D721Med (cell line): ENCODE results near the gene LAMC1.
"Not testable (repeated sequence)": the region's sequence is repeated elsewhere in the genome, so short reads cannot be mapped to it uniquely, and the experiment has no call there.

Source experiments
- DNase-seq: peaks from one replicate; pipeline ENCODE4 v3.0.0; 2011; ENCODE audit warnings: low spot score; ENCODE audit not compliant: insufficient read length
- FAIRE-seq: peaks from 2 replicates; lab custom pipeline; 2011; peaks lifted over from hg19 to GRCh38; lab: Jason Lieb, UNC
- CTCF ChIP-seq: IDR thresholded peaks from 2 replicates; pipeline ENCODE4 v1.5.1; 2012; ENCODE audit warnings: mild to moderate bottlenecking, control low read depth; ENCODE audit not compliant: insufficient read depth; ENCODE audit errors: missing control alignments

LAMC1 gene

GRCh38 chr1:183147735-183148134 is 124.5 kb downstream of the LAMC1 start:
- TF ChIP-seq CTCF, result no peak
- no peak for FAIRE-seq
- DNase-seq, result no peak

GRCh38 chr1:183148599-183148998 is 125.4 kb downstream of the LAMC1 start:
- TF ChIP-seq CTCF, result no peak
- FAIRE-seq (no peak), DNase-seq (no peak)

GRCh38 chr1:183149273-183149672 is 126.1 kb downstream of the LAMC1 start:
- DNase-seq (no peak), FAIRE-seq (no peak)
- TF ChIP-seq CTCF, result no peak

- DNase-seq, FAIRE-seq: not testable (repeated sequence)
Observed at GRCh38 chr1:183150032-183150431, 126.8 kb downstream of the LAMC1 start.

GRCh38 chr1:183150445-183150844 is 127.2 kb downstream of the LAMC1 start:
- FAIRE-seq (no peak), DNase-seq (no peak)
- TF ChIP-seq CTCF, result no peak

GRCh38 chr1:183152180-183152579 is 129.0 kb downstream of the LAMC1 start:
- FAIRE-seq (no peak), DNase-seq (no peak)
- TF ChIP-seq CTCF, result no peak

GRCh38 chr1:183155939-183156338 is 132.7 kb downstream of the LAMC1 start:
- DNase-seq, result no peak
- FAIRE-seq, result no peak
- no peak for TF ChIP-seq CTCF

GRCh38 chr1:183159960-183160359 is 136.7 kb downstream of the LAMC1 start:
- FAIRE-seq (no peak), DNase-seq (no peak)
- no peak for TF ChIP-seq CTCF
